HG02981 (cell line): Measurements from ENCODE around the gene TMCC2.

Experiments
- ATAC-seq: cut with Tn5 transposase; IDR thresholded peaks from one replicate; pipeline ENCODE4 v1.9.1; 2021; ENCODE audit warnings: mild to moderate bottlenecking, moderate library complexity; ENCODE audit not compliant: unreplicated experiment

Gene TMCC2

GRCh38 chr1:205259324-205259832, 31.6 kb downstream of the TMCC2 start:
- no peak for ATAC-seq

- ATAC-seq: no peak
These were observed 32.3 kb downstream of the TMCC2 start for GRCh38 chr1:205259998-205260397.

- no peak for ATAC-seq
These were observed 33.4 kb downstream of the TMCC2 start for GRCh38 chr1:205260948-205261732.

GRCh38 chr1:205261946-205262691, 34.4 kb downstream of the TMCC2 start:
- no peak for ATAC-seq

- no peak for ATAC-seq
These were observed 35.0 kb downstream of the TMCC2 start for GRCh38 chr1:205262731-205263171.

- no peak for ATAC-seq
These were observed 35.9 kb downstream of the TMCC2 start for GRCh38 chr1:205263580-205264190.

GRCh38 chr1:205266611-205267305, 39.0 kb downstream of the TMCC2 start:
- no peak for ATAC-seq

- ATAC-seq: no peak
These were observed 39.7 kb downstream of the TMCC2 start for GRCh38 chr1:205267306-205267902.

GRCh38 chr1:205268846-205269680, 41.3 kb downstream of the TMCC2 start:
- no peak for ATAC-seq

GRCh38 chr1:205269711-205270110, 42.0 kb downstream of the TMCC2 start:
- ATAC-seq: no peak

- no peak for ATAC-seq
These were observed 42.5 kb downstream of the TMCC2 start for GRCh38 chr1:205270271-205270670.

GRCh38 chr1:205270764-205271163, 43.0 kb downstream of the TMCC2 start:
- ATAC-seq: no peak

GRCh38 chr1:205271277-205271676, 43.5 kb downstream of the TMCC2 start:
- ATAC-seq: no peak

- ATAC-seq: no peak
These were observed 44.0 kb downstream of the TMCC2 start for GRCh38 chr1:205271745-205272144.

- no peak for ATAC-seq
These were observed 44.8 kb downstream of the TMCC2 start for GRCh38 chr1:205272536-205272935.

- peak; percentile 59 for ATAC-seq
These were observed 45.8 kb downstream of the TMCC2 start for GRCh38 chr1:205273551-205273982.

GRCh38 chr1:205274041-205274691, 46.4 kb downstream of the TMCC2 start:
- no peak for ATAC-seq

GRCh38 chr1:205275133-205275532, 47.4 kb downstream of the TMCC2 start:
- ATAC-seq: no peak
